ENCODE data around the gene UACA.

UACA gene

DNA sequence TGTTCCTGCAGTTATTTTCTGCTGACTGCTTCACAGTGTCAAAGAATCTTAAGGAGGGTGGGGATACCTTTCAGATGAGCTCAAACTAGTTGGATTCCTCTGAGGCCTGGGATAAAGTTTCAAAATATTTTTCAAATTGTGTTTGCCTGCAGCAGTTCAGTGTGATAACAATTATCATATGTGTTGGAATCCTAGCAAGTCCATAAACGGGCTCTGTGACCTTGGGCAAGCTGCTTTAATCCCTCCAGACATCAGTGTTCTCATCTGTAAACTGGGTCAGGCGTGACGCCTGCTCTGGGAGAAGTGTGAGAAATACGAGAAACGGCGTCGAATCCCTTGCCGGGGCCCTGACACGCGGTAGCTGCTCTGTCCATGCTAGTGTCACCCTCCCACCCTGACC is 153.5 kb downstream of the UACA start:
- TF ChIP-seq, protein P1, sequence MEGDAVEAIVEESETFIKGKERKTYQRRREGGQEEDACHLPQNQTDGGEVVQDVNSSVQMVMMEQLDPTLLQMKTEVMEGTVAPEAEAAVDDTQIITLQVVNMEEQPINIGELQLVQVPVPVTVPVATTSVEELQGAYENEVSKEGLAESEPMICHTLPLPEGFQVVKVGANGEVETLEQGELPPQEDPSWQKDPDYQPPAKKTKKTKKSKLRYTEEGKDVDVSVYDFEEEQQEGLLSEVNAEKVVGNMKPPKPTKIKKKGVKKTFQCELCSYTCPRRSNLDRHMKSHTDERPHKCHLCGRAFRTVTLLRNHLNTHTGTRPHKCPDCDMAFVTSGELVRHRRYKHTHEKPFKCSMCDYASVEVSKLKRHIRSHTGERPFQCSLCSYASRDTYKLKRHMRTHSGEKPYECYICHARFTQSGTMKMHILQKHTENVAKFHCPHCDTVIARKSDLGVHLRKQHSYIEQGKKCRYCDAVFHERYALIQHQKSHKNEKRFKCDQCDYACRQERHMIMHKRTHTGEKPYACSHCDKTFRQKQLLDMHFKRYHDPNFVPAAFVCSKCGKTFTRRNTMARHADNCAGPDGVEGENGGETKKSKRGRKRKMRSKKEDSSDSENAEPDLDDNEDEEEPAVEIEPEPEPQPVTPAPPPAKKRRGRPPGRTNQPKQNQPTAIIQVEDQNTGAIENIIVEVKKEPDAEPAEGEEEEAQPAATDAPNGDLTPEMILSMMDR (IDR thresholded peaks at IDR 0.05): no peak

DNA sequence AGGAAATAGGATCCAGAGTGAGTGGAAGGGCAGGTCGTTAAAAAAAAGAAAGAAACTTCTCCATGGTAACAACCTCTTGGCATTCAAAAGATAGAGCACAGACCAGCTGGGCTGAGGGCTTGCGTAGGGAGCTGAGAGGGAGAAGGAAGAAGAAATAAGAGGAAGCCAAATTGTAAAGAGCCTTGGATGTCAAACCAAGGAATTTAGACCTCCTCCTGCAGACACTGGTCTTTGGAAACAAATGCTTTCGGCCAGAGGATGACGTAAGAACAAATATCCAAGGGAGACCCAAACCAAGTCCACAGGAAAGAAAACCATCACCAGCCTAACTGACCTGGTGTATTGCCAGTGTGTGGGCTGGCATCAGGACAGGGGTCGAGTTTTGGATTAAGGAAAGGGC is 155.2 kb downstream of the UACA start:
- TF ChIP-seq, protein P1 (IDR thresholded peaks at IDR 0.05): no peak

DNA sequence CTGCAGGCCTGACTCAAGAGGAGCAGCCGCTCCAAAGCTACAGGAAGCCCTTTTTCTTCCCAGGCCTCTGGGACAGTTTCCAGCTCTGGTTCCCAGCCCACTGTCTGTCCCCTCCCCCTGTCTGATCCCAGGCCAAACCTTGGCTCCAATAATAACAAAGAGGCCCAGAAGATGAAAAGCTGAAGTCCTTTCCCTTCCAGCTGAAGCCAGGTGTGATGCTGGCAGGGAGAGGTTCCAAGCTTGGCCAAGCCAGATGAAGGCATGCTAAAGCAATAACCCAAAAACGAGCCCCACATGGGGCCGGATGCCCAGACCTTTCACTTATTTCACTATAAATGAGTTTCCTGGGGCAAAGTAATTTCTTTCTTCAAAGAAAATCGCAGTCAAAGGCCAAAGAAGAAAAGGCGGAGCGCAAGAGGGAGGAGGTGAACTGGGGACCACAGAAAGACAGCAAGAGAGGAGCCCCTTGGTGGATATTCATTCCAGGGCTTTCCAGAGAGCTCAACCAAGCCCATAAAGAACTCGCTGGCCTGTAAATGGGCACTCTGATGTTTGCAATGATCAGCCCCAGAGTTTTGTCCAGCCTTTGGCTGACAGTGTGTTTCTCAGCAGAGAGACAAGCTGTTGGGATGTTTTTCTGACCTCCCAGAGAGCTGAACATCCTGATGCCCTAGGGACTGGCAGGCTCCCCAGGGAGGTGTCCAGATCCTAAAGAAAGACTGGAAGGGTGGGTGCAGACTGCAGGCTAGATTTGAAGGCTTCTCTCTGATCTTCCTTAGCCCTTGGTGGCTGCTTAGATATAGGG is 157.6 kb downstream of the UACA start:
- TF ChIP-seq, protein P1 (IDR thresholded peaks at IDR 0.05): no peak

DNA sequence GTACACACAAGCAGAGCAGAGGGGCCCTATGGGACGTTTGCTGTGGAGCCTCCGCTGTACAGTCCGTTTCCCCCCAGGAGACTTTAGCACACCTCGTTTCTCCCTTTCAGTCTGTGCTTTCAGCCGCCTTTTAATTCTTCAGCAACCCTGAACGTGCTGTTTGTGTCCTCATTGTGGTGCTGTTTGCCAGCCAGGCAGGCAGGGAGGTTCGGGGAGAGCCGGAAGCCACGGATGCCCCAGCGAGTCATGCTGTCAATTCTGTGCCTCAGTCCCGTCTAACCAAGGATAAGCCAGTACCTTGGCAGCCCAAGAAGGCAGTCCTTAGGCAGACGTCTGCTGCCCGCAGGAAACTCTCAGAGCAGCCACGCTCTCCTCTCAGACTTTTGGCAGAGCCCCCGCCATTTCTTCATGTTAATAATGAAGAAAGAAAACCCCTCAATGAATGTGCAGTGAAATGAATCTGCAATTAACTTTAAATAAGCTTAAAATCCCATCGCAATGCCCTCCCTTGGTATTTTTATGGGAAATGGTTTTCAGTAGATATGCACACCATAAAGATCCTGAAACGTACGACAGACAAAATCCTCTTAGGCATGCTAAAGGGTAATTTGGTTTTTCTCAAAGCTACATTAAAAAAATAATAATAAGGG is 158.6 kb downstream of the UACA start:
- TF ChIP-seq, protein P1 (IDR thresholded peaks at IDR 0.05): no peak
